ENCODE measurements around the gene EIF3I. TPM values are rescaled to one million over a fixed set of nuclear protein-coding genes. Genes with fewer than 3 reads are reported as not detected.
"Not testable (repeated sequence)": the region's sequence is repeated elsewhere in the genome, so short reads cannot be mapped to it uniquely, and the experiment has no call there.

The EIF3I gene
- total RNA-seq, 2 experiments from 2014 or later, result 382 to 391 TPM

- Mint-ChIP-seq H3K36me3 (ENCODE audit: low read depth) (peaks cover 33% of the 10 kb centered on the region), H3K27ac (peak overlapping the region; percentile 96), H3K4me3 (peak overlapping the region; percentile 73), H3K27me3 (ENCODE audit: low read depth) (no peaks in the 10 kb centered on the region), H3K9me3 (no peaks in the 10 kb centered on the region), H3K4me1 (ENCODE audit: low read depth) (peaks cover 42% of the 10 kb centered on the region)
- CTCF ChIA-PET, result interaction anchor here (0.6 to 5.4 kb wide), 3 partner anchors 8 to 41 kb away, joined by 3 to 38 read pairs (median 14); partner anchors contain the start of gene FAM167B
- intact Hi-C loops (cut with micrococcal nuclease), result loop anchor here (10.0 kb wide), 1 partner anchor 728 kb away; no protein-coding TSS in a partner anchor
- no peak for DNase-seq
These were observed 35.0 kb downstream of the EIF3I start for GRCh38 chr1:32257227-32257508.

GRCh38 chr1:32263236-32263593 lies 41.0 kb downstream of the EIF3I start:
- peaks cover 56% of the 10 kb centered on the region for H3K4me1 Mint-ChIP-seq (ENCODE audit: low read depth)
- DNase-seq; H3K27me3 Mint-ChIP-seq (ENCODE audit: low read depth); H3K4me3 Mint-ChIP-seq; H3K9me3 Mint-ChIP-seq; CTCF ChIA-PET: not testable (repeated sequence)
- intact Hi-C loops (cut with micrococcal nuclease), result loop anchor here (1.0 kb wide), 1 partner anchor 10 kb away; no protein-coding TSS in a partner anchor
- peak overlapping the region; percentile 89 for H3K27ac Mint-ChIP-seq
- H3K36me3 Mint-ChIP-seq (ENCODE audit: low read depth), result peaks cover 24% of the 10 kb centered on the region

- Mint-ChIP-seq H3K4me1 (ENCODE audit: low read depth) (peaks cover 54% of the 10 kb centered on the region), H3K36me3 (ENCODE audit: low read depth) (peaks cover 23% of the 10 kb centered on the region), H3K4me3 (no peak overlapping the region), H3K27ac (peak overlapping the region; percentile 89), H3K9me3 (no peaks in the 10 kb centered on the region), H3K27me3 (ENCODE audit: low read depth) (no peaks in the 10 kb centered on the region)
- CTCF ChIA-PET, result interaction anchor here (1.3 kb wide), 1 partner anchor 15 kb away, joined by 6 read pairs; no protein-coding TSS in a partner anchor
- intact Hi-C loops (cut with micrococcal nuclease), result loop anchor here (1.0 kb wide), 2 partner anchors 10 kb away; no protein-coding TSS in a partner anchor
- peak; percentile 48 for DNase-seq
These were observed 41.5 kb downstream of the EIF3I start for GRCh38 chr1:32263744-32264143.

GRCh38 chr1:32265846-32266245 lies 43.6 kb downstream of the EIF3I start:
- H3K27me3 Mint-ChIP-seq (ENCODE audit: low read depth), result no peaks in the 10 kb centered on the region
- peak overlapping the region; percentile 89 for H3K27ac Mint-ChIP-seq
- no peak for DNase-seq
- intact Hi-C loops (cut with micrococcal nuclease), result loop anchor here (5.0 kb wide), 1 partner anchor 339 kb away; no protein-coding TSS in a partner anchor
- peak overlapping the region; percentile 5 for H3K4me3 Mint-ChIP-seq
- CTCF ChIA-PET, result interaction anchor here (1.2 kb wide), 1 partner anchor 8 kb away, joined by 3 read pairs; no protein-coding TSS in a partner anchor
- H3K9me3 Mint-ChIP-seq, result no peaks in the 10 kb centered on the region
- H3K36me3 Mint-ChIP-seq (ENCODE audit: low read depth), result peaks cover 20% of the 10 kb centered on the region
- peaks cover 54% of the 10 kb centered on the region for H3K4me1 Mint-ChIP-seq (ENCODE audit: low read depth)

- Mint-ChIP-seq H3K27ac (peak overlapping the region; percentile 99), H3K4me3 (peak overlapping the region; percentile 50), H3K27me3 (ENCODE audit: low read depth) (no peaks in the 10 kb centered on the region), H3K9me3 (no peaks in the 10 kb centered on the region), H3K36me3 (ENCODE audit: low read depth) (peaks cover 24% of the 10 kb centered on the region), H3K4me1 (ENCODE audit: low read depth) (peaks cover 62% of the 10 kb centered on the region)
- CTCF ChIA-PET, result interaction anchor here (0.5 to 1.2 kb wide), 3 partner anchors 9 to 30 kb away, joined by 3 read pairs; partner anchors contain the start of gene LCK
- DNase-seq, result peak; percentile 64
- intact Hi-C loops (cut with micrococcal nuclease), result loop anchor here (1.0 to 5.0 kb wide), 2 partner anchors 17 to 340 kb away; no protein-coding TSS in a partner anchor
These were observed 44.8 kb downstream of the EIF3I start for GRCh38 chr1:32266921-32267591.

GRCh38 chr1:32269744-32270143 lies 47.5 kb downstream of the EIF3I start:
- no peaks in the 10 kb centered on the region for H3K27me3 Mint-ChIP-seq (ENCODE audit: low read depth)
- H3K36me3 Mint-ChIP-seq (ENCODE audit: low read depth), result peaks cover 26% of the 10 kb centered on the region
- H3K4me3 Mint-ChIP-seq, result no peak overlapping the region

DNA sequence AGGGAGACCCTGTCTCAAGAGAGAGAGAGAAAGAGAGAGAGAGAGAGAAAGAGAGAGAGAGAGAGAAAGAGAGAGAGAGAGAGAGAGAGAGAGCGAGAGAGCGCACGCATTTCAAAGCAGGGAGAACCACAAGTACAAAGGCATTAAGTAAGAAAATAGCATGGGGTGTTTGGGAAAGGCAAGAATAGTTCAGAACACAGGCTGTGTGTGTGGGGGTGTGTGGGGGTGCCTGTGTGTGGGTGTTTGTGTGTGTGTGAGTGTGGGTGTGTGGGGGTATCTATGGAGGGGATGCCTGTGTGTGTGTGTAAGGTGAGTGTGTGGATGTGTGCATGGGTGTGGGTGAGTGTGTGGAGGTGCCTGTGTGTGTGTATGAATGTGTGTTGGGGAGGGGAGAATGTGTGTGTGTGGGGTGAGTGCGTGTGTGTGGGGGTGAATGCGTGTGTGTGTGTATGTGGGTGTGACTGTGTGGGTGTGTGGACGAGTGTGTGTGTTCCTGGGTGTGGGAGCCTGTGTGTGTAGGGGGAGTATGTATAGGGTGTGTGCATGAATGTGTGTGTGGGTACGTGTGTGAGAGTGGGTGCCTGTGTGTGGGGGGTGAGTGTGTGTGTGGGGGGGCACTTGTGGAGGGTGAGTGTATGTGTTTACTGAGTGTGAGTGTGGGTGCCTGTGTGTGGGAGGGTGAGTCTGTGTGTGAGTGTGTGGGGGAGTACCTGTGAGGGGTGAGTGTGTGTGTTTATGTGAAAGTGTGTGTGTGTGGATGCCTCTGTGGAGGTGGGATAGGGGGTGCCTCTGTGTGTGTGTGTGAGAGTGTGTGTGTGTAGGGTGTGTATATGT lies 50.6 kb downstream of the EIF3I start:
- intact Hi-C loops (cut with micrococcal nuclease), result loop anchor here (1.0 kb wide), 2 partner anchors 8 to 71 kb away; no protein-coding TSS in a partner anchor
- Mint-ChIP-seq H3K4me1 (ENCODE audit: low read depth) (peaks cover 63% of the 10 kb centered on the region), H3K9me3 (no peaks in the 10 kb centered on the region), H3K36me3 (ENCODE audit: low read depth) (peaks cover 26% of the 10 kb centered on the region), H3K27me3 (ENCODE audit: low read depth) (no peaks in the 10 kb centered on the region), H3K4me3 (peak overlapping the region; percentile 62), H3K27ac (peak overlapping the region; percentile 91)
- CTCF ChIA-PET, result interaction anchor here (0.6 kb wide), 1 partner anchor 17 kb away, joined by 4 read pairs; no protein-coding TSS in a partner anchor
- DNase-seq, result peak; percentile 46

More at GRCh38 chr1:32269744-32270143, 47.5 kb downstream of the EIF3I start:
- CTCF ChIA-PET, result interaction anchor here (1.3 kb wide), 1 partner anchor 53 kb away, joined by 5 read pairs; no protein-coding TSS in a partner anchor
- no peaks in the 10 kb centered on the region for H3K9me3 Mint-ChIP-seq
- no peak for DNase-seq
- H3K27ac Mint-ChIP-seq, result peak overlapping the region; percentile 70
- peaks cover 68% of the 10 kb centered on the region for H3K4me1 Mint-ChIP-seq (ENCODE audit: low read depth)
- intact Hi-C loops (cut with micrococcal nuclease), result loop anchor here (5.0 kb wide), 1 partner anchor 342 kb away; no protein-coding TSS in a partner anchor

GRCh38 chr1:32273391-32274208 lies 51.4 kb downstream of the EIF3I start:
- Mint-ChIP-seq H3K27me3 (ENCODE audit: low read depth) (no peaks in the 10 kb centered on the region), H3K4me3 (peak overlapping the region; percentile 62), H3K36me3 (ENCODE audit: low read depth) (peaks cover 28% of the 10 kb centered on the region), H3K27ac (peak overlapping the region; percentile 91), H3K9me3 (no peaks in the 10 kb centered on the region), H3K4me1 (ENCODE audit: low read depth) (peaks cover 63% of the 10 kb centered on the region)
- CTCF ChIA-PET, result interaction anchor here (1.1 kb wide), 1 partner anchor 18 kb away, joined by 3 read pairs; no protein-coding TSS in a partner anchor
- DNase-seq, result peak; percentile 95
- intact Hi-C loops (cut with micrococcal nuclease), result loop anchor here (1.0 kb wide), 3 partner anchors 9 to 72 kb away; no protein-coding TSS in a partner anchor

GRCh38 chr1:32274646-32275340 lies 52.6 kb downstream of the EIF3I start:
- Mint-ChIP-seq H3K27me3 (ENCODE audit: low read depth) (no peaks in the 10 kb centered on the region), H3K9me3 (no peaks in the 10 kb centered on the region), H3K36me3 (ENCODE audit: low read depth) (peaks cover 34% of the 10 kb centered on the region), H3K4me3 (peak overlapping the region; percentile 62), H3K4me1 (ENCODE audit: low read depth) (peaks cover 55% of the 10 kb centered on the region), H3K27ac (peak overlapping the region; percentile 91)
- CTCF ChIA-PET, result interaction anchor here (1.1 kb wide), 1 partner anchor 19 kb away, joined by 3 read pairs; no protein-coding TSS in a partner anchor
- intact Hi-C loops (cut with micrococcal nuclease), result loop anchor here (1.0 kb wide), 1 partner anchor 24 kb away; no protein-coding TSS in a partner anchor
- DNase-seq, result no peak

- CTCF ChIA-PET, result no interaction called here
- Mint-ChIP-seq H3K27ac (peak overlapping the region; percentile 23), H3K9me3 (no peaks in the 10 kb centered on the region), H3K27me3 (ENCODE audit: low read depth) (no peaks in the 10 kb centered on the region), H3K36me3 (ENCODE audit: low read depth) (peaks cover 36% of the 10 kb centered on the region), H3K4me3 (no peak overlapping the region), H3K4me1 (ENCODE audit: low read depth) (peaks cover 53% of the 10 kb centered on the region)
- no peak for DNase-seq
- intact Hi-C loops (cut with micrococcal nuclease), result no loop called here
These were observed 53.2 kb downstream of the EIF3I start for GRCh38 chr1:32275424-32275823.

Measured in activated naive CD4-positive, alpha-beta T cell treated with anti-CD3 and anti-CD28 coated beads for 36 hours (primary cell).